GM21529 (cell line): ENCODE data around the gene MEMO1.
"Not testable (repeated sequence)": the region's sequence is repeated elsewhere in the genome, so short reads cannot be mapped to it uniquely, and the experiment has no call there.

Source experiments
- ATAC-seq: cut with Tn5 transposase; IDR thresholded peaks from one replicate; pipeline ENCODE4 v1.9.1; 2021; ENCODE audit not compliant: unreplicated experiment

The MEMO1 gene

DNA sequence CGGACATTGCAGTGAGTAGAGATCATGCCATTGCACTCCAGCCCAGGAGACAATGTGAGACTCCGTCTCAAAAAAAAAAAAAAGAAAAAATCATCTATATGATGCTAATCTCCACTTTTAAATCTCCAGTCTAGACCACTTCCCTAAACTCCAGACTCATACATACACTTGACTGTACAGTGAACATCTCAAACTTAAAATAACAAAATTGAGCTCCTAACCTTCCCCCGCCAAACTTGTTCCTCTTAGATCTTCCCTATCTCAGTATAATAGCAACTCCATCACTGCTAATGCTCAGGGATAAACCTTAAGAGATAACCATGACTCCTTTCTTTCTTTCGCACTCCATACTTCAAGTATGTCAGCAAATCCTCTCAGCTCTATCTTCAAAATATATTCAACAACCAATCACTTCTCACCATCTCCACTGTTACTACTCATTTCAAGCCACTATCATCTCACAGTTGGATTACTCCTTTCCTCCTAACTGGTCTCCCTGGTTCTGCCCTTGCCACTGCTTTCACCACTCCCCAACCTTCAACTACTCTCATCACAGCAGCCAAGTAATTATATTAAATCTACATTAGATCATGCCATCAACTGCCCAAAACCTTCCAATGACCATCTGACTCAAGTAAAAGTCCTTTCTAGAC, 12.0 kb downstream of the MEMO1 start:
- ATAC-seq = no peak

DNA sequence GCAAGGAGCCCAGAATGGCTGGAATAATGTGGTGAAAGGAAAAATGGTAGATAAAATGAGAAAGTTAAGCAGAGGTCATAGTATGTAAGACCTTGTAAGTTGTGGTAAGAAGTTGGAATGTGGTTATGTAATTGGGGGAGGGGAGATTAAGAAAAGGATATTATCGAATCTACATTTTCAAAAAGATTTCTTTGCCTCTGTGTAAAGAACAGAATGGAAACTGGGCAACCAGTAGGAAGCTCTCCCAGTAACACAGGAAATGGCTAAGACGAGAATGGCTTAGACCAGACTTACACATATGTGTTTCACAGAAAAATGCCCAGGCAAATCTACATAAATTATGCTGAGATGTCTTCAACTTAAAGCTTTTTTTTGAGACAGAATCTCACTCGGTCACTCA, 13.2 kb downstream of the MEMO1 start:
- ATAC-seq = no peak

DNA sequence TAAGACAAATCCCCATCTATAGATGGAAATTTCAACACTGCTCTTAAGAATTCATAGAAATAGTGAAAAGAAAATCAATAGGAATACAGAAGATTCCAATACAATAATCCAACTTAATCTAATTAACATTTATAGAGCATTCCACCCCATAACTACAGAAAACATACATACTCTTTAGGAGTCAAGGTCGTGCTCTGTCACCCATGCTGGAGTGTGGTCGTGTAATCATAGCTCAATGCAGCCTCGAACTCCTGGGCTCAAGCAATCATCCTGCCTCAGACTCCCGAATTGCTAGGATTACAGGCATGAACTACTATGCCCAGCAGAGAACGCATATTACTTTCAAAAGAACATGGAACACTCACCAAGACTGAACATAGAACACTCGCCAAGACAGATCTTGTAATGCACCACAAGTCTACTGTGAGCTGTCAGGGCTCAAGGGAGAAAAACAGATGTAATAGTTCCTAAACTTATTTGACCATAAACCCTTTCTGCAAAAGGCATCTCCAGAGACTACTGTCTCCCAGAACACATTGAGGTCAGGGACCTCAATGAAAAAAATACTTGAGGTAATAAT, 14.1 kb downstream of the MEMO1 start:
- no peak for ATAC-seq

DNA sequence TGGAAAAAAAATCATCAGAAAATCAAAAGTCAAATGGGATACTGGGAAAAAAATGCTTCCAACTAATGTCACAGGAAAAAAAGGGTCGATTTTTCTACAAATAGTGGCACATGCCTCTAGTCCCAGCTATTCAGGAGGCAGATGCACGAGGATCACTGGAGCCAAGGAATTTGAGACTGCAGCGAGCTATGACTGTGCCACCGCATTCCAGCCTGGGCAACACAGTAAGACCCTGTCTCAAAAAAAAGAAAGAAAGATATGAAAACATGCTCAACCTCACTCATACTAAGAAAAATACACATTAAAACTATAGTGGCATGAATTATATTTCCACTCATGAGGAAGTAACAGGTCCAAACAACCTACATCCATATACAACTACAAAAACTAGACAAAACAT, 17.9 kb downstream of the MEMO1 start:
- ATAC-seq = no peak

DNA sequence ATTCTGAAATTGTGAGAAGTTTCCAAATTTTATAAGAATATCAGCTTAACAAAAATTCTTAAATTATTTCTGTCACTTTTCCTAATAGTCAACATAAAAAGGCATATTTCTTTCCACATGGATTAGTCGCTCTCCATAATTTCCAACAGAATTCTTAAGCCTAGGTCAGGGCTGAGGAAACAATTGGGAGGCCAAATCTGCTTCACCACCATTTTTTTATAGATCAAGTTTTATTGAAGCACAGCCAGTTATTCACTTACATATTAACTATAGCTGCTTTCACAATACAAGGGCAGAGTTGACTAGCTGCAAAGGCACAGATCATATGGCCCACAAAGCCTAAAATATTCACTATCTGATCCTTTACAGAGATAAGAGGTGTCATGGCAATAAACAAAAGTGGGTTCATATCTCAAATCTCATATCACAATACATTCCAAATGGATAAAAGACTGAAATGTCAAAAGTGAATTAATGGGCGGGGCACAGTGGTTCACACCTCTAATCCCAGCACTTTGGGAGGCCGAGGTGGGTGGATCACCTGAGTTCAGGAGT, 18.7 kb downstream of the MEMO1 start:
- ATAC-seq = no peak

DNA sequence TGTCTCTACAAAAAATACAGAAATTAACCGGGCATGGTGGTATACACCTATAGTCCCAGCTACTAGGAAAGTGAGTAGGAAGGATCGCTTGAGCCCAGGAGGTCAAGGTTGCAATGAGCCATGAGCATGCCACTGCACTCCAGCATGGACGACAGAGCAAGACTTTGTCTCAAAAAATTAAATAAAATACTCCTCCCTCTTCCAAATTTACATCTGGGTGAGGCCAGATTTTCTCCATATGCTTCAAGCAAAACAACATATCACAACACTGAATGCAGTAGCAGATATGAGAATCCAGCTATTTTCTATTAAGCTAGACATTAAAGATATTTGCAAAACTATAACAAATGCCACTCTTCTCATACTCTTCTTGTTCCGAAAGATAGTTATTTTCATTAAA, 20.9 kb downstream of the MEMO1 start:
- no peak for ATAC-seq

DNA sequence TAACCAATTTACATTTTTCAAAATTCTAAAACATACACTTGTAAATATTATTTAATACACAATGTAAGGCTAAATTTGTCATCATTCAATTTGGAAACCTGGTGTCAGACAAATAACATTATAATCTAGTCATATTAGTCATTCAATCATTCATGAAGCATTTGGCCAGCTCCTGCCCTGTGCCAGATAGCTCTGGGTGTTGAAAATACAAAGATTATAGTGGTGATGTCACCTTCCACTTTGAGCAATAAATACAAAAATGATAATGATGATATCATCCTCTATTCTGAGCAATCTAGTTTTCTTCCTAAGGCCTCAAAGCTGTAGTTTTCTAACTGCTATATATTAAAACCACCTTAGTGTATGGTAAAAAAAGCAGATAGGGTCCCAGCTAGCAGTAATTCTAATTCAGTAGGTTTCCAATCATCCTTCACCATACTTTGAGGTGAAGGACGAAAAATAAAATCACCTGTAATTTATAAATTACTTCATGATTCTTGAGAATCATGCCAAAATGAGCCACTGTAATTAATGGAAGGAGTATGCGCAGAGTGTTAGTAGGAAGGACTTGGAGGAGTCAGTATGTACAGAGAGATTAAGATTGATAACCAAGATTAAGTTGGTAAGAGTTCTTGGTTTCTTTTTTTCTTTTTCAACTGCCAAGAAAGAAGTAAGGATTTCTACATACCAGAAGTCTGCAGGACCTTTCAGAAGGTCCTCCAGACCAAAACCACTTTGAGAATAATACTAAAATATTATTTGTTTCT, 23.2 kb downstream of the MEMO1 start:
- no peak for ATAC-seq

DNA sequence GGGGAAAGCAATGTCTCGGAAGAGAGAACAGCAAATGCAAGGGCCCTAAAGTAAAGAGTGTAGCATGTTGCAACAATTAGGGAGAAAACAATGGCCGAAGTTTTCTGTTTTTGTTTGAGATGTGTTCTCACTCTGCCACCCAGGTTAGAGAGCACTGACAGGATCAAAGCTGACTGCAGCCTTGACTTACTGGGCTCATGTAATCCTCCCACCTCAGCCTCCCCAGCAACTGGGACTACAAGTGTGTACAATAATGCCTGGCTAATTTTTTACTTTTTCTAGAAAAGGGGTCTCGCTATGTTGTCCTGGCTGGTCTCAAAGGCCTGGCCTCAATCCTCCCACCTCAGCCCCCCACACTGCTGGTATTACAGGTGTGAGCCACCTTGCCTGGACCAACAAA, 23.9 kb downstream of the MEMO1 start:
- ATAC-seq = no peak

DNA sequence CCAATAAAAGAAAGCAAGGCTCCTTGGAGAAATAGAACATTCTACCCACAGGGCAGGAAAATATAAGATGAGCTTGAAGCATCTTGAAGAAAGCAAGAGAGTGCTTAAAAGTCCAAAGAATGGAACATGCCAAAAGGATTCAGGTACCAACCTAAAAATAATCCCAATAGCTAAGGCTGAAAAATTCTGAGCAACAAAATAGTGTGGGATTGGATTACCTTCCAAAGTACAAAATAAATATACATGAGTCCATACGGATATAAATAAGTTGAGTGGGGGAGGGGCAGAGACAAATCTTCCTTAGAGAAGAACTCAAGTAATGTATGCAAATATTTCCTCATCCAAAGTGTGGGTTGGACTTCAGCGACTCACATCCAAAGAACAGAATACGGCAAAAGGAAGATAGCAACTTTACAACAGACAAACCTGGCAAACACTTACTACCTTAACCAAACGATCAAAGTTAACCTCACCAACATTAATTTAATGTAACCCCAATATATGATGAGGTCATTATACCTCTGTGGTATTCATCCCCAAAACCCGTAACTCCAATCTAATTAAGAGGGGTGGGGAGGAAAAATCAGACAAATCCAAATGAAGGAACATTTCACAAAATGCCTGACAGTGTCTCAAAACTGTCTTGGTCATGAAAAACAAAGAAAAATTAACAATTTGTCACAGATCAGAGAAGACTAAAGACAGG, 26.9 kb downstream of the MEMO1 start:
- no peak for ATAC-seq

DNA sequence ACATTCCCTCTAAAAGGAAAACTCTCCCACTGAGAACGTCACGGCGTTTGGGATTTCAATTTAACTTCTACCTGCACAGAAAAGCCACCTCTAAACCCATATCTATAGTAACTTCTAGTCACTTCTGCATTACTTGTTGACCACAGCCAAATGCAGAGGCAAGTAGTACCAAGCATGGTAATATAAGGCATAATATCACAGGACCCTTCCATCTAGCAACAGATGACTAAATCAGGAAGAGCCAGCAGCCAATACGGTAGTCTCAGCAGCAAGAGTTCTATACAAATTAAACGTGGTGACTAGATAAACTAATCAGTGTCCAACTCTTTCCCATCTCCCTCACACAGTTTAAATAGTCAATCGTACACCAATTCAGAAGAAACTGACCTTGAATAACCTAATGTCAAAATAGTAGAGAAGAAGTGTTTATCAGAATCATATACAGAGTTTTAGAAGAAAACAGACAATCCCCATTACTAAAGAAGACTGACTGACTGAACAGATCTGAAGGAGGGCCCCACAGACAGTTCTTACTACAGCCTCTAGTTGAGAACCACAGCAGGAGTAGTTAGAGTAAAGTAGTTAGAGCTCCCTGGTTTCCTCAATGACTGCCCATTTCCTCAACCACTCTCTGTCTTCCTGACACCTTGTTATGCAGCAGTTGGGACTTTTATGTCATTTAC, 30.0 kb downstream of the MEMO1 start:
- peak; percentile 99 for ATAC-seq

DNA sequence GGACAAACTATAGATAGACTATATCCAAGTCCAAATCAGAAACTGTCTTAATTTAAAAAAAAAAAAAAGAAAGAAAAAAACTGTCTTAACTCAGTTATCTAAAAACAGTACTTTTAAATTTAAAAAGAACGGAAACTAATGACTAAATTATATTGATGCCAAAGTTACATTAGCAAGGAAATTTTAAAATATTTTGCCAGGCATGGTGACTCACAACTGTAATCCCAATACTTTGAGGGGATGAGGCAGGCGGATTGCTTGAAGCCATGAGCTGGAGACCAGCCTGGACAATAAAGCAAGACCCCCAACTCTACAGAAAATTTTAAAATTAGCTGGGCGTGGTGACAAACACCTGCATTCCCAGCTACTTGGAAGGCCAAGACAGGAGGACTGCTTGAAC, 30.9 kb downstream of the MEMO1 start:
- ATAC-seq = no peak

DNA sequence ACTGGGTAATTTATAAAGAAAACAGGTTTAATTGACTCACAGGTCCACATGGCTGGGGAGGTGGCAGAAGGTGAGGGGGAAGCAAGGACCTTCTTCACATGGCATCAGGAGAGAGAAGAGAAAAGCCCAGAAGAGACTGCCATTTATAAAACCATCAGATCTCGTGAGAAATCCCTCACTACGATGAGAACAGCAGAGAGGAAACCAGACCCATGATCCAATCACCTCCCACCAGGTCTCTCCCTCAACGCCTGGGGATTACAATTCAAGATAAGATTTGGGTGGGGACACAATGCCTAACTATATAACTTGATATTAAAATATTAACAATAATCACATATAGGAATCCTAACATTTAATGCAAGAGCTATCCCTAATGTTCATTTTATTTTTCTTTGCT, 31.8 kb downstream of the MEMO1 start:
- ATAC-seq = no peak

DNA sequence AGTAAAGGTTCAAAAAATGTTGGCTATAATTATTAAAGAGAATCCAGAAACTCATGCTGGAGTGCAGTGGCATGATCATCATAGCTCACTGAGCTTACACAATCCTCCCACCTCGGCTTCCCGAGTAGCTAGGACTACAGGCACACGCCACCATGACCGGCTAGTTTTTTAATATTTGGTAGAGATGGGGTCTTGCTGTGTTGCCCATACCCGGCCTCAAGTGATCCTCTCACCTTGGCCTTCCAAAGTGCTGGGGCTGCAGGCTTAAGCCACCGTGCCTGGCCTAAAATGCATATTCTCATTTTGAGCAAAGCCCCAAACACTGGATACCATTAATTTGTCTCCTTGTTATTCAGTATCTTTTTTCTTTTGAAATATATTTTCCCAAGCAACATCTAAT, 32.4 kb downstream of the MEMO1 start:
- no peak for ATAC-seq

DNA sequence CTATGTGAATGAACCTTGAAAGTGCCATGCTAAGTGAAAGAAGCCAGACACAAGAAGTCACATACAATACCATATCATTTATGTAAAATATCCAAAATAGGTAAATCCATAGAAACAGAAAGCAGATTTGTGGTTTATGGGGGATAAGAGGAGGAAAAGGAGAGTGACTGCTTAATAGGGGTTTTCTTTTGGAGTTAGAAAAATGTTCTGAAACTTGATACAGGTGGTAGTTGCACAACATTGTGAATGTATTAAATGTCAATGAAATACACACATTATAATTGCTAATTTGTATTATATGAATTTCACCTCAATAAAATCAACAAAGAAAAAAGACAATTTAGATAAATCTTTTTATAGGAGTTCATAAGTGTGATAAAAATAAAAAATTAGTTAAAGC, 37.1 kb downstream of the MEMO1 start:
- no peak for ATAC-seq

DNA sequence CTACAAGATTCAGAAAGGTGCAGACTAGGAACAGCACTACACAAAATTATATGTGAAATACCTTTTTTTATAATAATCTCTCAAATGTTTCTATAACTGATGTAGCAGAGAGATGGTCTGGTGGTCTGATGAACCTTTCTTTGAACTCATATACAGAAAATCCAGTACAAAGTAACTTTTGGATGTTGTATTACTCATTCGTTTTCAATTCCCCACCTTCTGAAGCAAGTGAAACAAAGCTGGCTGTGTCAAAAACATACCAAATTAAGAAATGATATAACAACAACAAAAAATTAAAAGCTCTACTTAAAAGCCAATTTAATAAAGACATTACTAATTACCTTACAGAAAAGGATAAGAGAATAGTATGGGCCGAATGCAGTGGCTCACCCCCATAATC, 38.7 kb downstream of the MEMO1 start:
- no peak for ATAC-seq

DNA sequence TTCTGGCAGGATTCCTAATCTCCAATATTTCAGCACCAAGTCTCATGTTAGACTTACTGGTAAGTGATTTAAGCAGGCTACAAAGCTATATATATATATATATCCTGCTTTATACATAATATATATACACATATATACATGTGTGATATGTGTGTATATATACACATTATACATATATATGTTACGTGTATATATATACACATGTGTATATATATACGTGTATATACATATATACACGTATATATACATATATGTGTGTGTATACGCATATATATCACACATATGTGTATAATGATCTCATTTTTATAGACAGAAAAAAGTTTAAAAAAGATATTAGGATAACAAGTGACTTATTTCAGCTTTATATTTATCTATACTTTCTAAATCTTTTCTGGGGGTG, 41.6 kb downstream of the MEMO1 start:
- no peak for ATAC-seq

DNA sequence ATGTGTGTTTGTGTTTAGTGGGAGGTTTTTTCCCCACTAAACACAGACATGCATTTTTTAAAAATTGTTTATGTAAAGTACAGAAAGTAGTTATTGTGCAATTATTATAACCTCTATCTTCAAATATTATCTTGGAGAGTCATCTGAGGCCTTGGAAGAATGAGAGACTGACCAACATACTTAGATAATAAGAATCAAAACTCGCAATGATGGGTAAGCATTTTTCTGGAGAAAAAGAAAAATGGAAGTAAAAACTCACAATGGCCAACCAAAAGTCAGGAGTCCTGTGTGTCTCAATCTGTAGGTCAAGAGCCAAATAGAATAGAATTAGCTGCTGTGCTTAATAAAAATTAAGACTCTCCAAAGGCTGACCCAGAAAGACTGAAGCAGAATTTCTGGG, 43.0 kb downstream of the MEMO1 start:
- ATAC-seq = no peak

DNA sequence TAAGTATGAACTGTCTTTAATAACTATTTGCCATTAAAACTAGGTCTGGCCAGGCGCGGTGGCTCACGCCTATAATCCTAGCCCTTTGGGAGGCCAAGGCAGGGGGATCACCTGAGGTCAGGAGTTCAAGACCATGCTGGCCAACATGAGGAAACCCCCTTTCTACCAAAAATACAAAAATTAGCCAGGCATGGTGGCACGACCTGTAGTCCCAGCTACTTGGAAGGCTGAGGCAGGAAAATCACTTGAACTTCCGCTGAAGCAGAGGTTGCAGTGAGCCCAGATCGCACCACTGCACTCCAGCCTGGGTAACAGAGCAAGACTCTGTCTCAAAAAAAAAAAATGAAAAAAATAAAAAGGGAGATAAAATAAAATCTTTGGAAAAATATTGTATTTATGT, 44.4 kb downstream of the MEMO1 start:
- not testable (repeated sequence) for ATAC-seq

DNA sequence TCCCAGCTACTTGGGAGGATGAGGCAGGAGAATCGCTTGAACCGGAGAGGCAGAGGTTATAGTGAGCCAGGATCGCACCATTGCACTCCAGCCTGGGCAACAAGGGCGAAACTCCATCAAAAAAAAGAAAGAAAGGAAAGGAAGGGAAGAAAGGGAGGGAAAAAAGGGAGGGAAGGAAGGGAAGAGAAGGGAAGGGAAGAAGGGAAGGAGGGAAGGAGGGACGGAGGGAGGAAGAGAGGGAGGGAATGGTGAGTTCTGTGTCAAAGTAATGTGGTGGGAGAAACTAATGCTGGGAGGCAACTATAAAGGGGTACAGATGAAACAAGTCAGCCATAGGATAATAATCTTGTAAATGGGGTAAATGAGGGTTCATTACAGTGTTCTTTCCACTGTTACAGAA, 45.7 kb downstream of the MEMO1 start:
- ATAC-seq = no peak

DNA sequence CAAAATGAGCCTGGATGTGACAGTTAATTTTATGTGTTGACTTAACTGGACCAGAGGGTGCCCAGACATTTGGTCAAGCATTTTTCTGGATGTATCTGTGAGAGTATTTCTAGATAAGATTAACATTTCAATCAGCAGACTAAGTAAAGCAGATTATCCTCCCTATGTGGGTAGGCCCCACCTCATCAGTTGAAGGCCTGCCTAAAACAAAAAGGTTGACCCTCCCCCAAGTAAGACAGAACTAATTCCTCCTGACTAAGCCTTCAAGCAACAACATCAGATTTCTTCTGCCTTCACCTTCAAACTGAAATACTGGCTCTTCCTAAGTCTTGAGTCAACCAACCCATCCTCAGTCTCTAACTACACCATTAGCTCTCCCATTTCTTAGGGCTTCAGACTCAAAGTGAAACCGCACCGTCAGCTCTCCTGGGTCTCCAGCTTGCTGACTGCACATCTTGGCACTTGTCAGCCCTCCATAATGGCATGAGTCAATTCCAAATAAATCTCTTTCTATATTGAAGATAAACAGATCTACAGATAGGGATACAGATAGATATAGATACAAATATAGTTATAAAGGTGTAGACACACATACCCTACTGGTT, 47.9 kb downstream of the MEMO1 start:
- no peak for ATAC-seq
